OCI-LY7 (cell line): Measurements from ENCODE around the gene SSBP2.

Experiments used
- CTCF ChIP-seq: fragments of 200-600 bp; sonication (generic); conservative IDR thresholded peaks from 2 replicates; pipeline ENCODE4 v1.5.1; 2014; ENCODE audit warnings: mild to moderate bottlenecking, antibody characterized with exemption, low read length, moderate library complexity, mixed read lengths
- EZH2phosphoT487 ChIP-seq: fragments of 200-600 bp; sonication (generic); IDR thresholded peaks from 2 replicates; pipeline ENCODE4 v1.6.1; 2018; ENCODE audit warnings: low read depth, borderline replicate concordance, mild to moderate bottlenecking, mixed run types, antibody characterized with exemption, low read length, moderate library complexity, mixed read lengths

- no peak for TF ChIP-seq CTCF
- TF ChIP-seq EZH2phosphoT487, result no peak
These were observed 1.7 kb upstream of the SSBP2 start for GRCh38 chr5:81752644-81752963.
